ENCODE measurements around the gene RUFY2. TPM values are rescaled to one million over a fixed set of nuclear protein-coding genes. Genes with fewer than 3 reads are reported as not detected.
"Not testable (repeated sequence)": the region's sequence is repeated elsewhere in the genome, so short reads cannot be mapped to it uniquely, and the experiment has no call there.

The RUFY2 gene
- total RNA-seq (10 to 100 TPM in 2 of 9 donors, 1 to 10 TPM in 7; 5.6 to 11.8 (median 8.9) TPM), polyA plus RNA-seq (1 to 10 TPM; 3.2 to 4.6 TPM)
- long read RNA-seq, donor 1, partial matches to known transcripts: 0 of 2 reads
- long read RNA-seq, donor 1, other reads (novel, unspliced or antisense): 1 of 2 reads
- long read RNA-seq, donor 2, partial matches to known transcripts: 1 of 4 reads
- long read RNA-seq, donor 2, other reads (novel, unspliced or antisense): 1 of 4 reads
- long read RNA-seq, donor 3, partial matches to known transcripts: 0 of 3 reads
- long read RNA-seq, donor 3, other reads (novel, unspliced or antisense): 2 of 3 reads

- H3K4me1 ChIP-seq: peaks cover 0 to 30% (median 6%) of the 10 kb centered on the region in 12 donors
- ATAC-seq (peak; percentile 79 to 98 (median 96)), DNase-seq (peak; percentile 79 to 91 (median 82))
- H3K36me3 ChIP-seq: peaks cover 0 to 9% (median 0%) of the 10 kb centered on the region in 9 donors
- H3K27me3 ChIP-seq: no peaks in the 10 kb centered on the region
- WGBS, 4 donors: 0 to 1% (median 1%) methylated on average over 40 to 79 of the region's 79 CpGs
- peak within 1 kb of the TSS; percentile 69 to 100 (median 96) for H3K4me3 ChIP-seq
- intact Hi-C loops (cut with DNase I): loop anchor here in 2 of 10 donors (2.0 to 10.0 kb wide), 2 partner anchors 316 to 488 kb away; no protein-coding TSS in a partner anchor
- TF ChIP-seq CTCF (IDR thresholded peaks at IDR 0.05) (peak in 11 of 12 donors; percentile 21 to 100 (median 80)), POLR2A (IDR thresholded peaks at IDR 0.05) (peak in 1 of 2 donors; percentile 61)
- H3K27ac ChIP-seq: peak within 1 kb of the TSS; percentile 86 to 96 (median 93)
- no peaks in the 10 kb centered on the region for H3K9me3 ChIP-seq
Observed at GRCh38 chr10:68406815-68407548, at the start of gene RUFY2. Gene RUFY2 (minus strand): TSS chr10:68407277. CDS start chr10:68407189, 88 bp downstream.

- ATAC-seq; H3K4me3 ChIP-seq; H3K27me3 ChIP-seq; H3K4me1 ChIP-seq; H3K27ac ChIP-seq; H3K9me3 ChIP-seq; intact Hi-C loops (cut with DNase I): not testable (repeated sequence)
- peak in 3 of 5 donors; percentile 20 to 36 (median 34) for DNase-seq
- peaks cover 0 to 12% (median 0%) of the 10 kb centered on the region in 9 donors for H3K36me3 ChIP-seq
- WGBS, 4 donors: 56 to 70% (median 64%) methylated on average over 6 to 7 of the region's 7 CpGs
Observed at GRCh38 chr10:68449698-68450097, 42.6 kb upstream of the RUFY2 start.

- Histone ChIP-seq H3K27me3 (no peaks in the 10 kb centered on the region), H3K27ac (no peak overlapping the region), H3K4me1 (no peaks in the 10 kb centered on the region), H3K9me3 (no peaks in the 10 kb centered on the region), H3K4me3 (no peak overlapping the region), H3K36me3 (no peaks in the 10 kb centered on the region)
- ATAC-seq: no peak
- 66 to 82% (median 80%) methylated on average over 1 of the region's 1 CpG for WGBS, 4 donors
- intact Hi-C loops (cut with DNase I): no loop called here
- TF ChIP-seq CTCF (IDR thresholded peaks at IDR 0.05) (no peak), POLR2A (IDR thresholded peaks at IDR 0.05) (no peak)
- DNase-seq: no peak
Observed at GRCh38 chr10:68446179-68446578, 39.1 kb upstream of the RUFY2 start.

- ATAC-seq (no peak), DNase-seq (no peak)
- no peak overlapping the region for H3K4me3 ChIP-seq
- no peaks in the 10 kb centered on the region for H3K36me3 ChIP-seq
- no peaks in the 10 kb centered on the region for H3K27me3 ChIP-seq
- intact Hi-C loops (cut with DNase I): no loop called here
- TF ChIP-seq POLR2A (IDR thresholded peaks at IDR 0.05) (no peak), CTCF (IDR thresholded peaks at IDR 0.05) (no peak)
- no peak overlapping the region for H3K27ac ChIP-seq
- no peaks in the 10 kb centered on the region for H3K9me3 ChIP-seq
- no peaks in the 10 kb centered on the region for H3K4me1 ChIP-seq
- WGBS, 4 donors: 86 to 96% (median 91%) methylated on average over 2 of the region's 2 CpGs
Observed at GRCh38 chr10:68442971-68443370, 35.9 kb upstream of the RUFY2 start.

Data from heart left ventricle (tissue), 16 donors.